Measurements from ENCODE around the gene CELF1. TPM values are rescaled to one million over a fixed set of nuclear protein-coding genes. Genes with fewer than 3 reads are reported as not detected.

CELF1 gene
- total RNA-seq, 1 experiment from 2014 or later: 157 TPM

- no TSS peak for BruUV-seq (replicated peaks)
- Mint-ChIP-seq H3K36me3 (ENCODE audit: insufficient read depth, unreplicated experiment) (no peaks in the 10 kb centered on the region), H3K9me3 (ENCODE audit: low read depth, unreplicated experiment) (no peaks in the 10 kb centered on the region), H3K4me3 (ENCODE audit: low read depth, unreplicated experiment) (no peak overlapping the region), H3K27ac (ENCODE audit: unreplicated experiment) (no peak overlapping the region), H3K27me3 (ENCODE audit: unreplicated experiment) (no peaks in the 10 kb centered on the region), H3K4me1 (ENCODE audit: low read depth, unreplicated experiment) (no peaks in the 10 kb centered on the region)
- CTCF ChIA-PET: no interaction called here
- intact Hi-C loops (cut with micrococcal nuclease; ENCODE audit: unreplicated experiment): no loop called here
- TF ChIP-seq CTCF (IDR thresholded peaks at IDR 0.05; ENCODE audit: unreplicated experiment): no peak
- no peak for DNase-seq
Measured at GRCh38 chr11:47435687-47436086, 117.2 kb downstream of the CELF1 start.

- Mint-ChIP-seq H3K4me1 (ENCODE audit: low read depth, unreplicated experiment) (no peaks in the 10 kb centered on the region), H3K27ac (ENCODE audit: unreplicated experiment) (no peak overlapping the region), H3K9me3 (ENCODE audit: low read depth, unreplicated experiment) (no peaks in the 10 kb centered on the region), H3K27me3 (ENCODE audit: unreplicated experiment) (no peaks in the 10 kb centered on the region), H3K36me3 (ENCODE audit: insufficient read depth, unreplicated experiment) (no peaks in the 10 kb centered on the region), H3K4me3 (ENCODE audit: low read depth, unreplicated experiment) (no peak overlapping the region)
- no peak for DNase-seq
- CTCF ChIA-PET: no interaction called here
- intact Hi-C loops (cut with micrococcal nuclease; ENCODE audit: unreplicated experiment): no loop called here
- no peak for TF ChIP-seq CTCF (IDR thresholded peaks at IDR 0.05; ENCODE audit: unreplicated experiment)
- BruUV-seq (replicated peaks): no TSS peak
Measured at GRCh38 chr11:47434011-47434786, 118.7 kb downstream of the CELF1 start.

GRCh38 chr11:47433157-47433556, 119.8 kb downstream of the CELF1 start:
- no peak for DNase-seq
- intact Hi-C loops (cut with micrococcal nuclease; ENCODE audit: unreplicated experiment): no loop called here
- BruUV-seq (replicated peaks): no TSS peak

GRCh38 chr11:47431356-47432083, 121.4 kb downstream of the CELF1 start:
- Mint-ChIP-seq H3K9me3 (ENCODE audit: low read depth, unreplicated experiment) (no peaks in the 10 kb centered on the region), H3K27ac (ENCODE audit: unreplicated experiment) (no peak overlapping the region), H3K27me3 (ENCODE audit: unreplicated experiment) (no peaks in the 10 kb centered on the region), H3K4me1 (ENCODE audit: low read depth, unreplicated experiment) (no peaks in the 10 kb centered on the region), H3K36me3 (ENCODE audit: insufficient read depth, unreplicated experiment) (peaks cover 9% of the 10 kb centered on the region), H3K4me3 (ENCODE audit: low read depth, unreplicated experiment) (no peak overlapping the region)
- DNase-seq: no peak
- intact Hi-C loops (cut with micrococcal nuclease; ENCODE audit: unreplicated experiment): no loop called here
- BruUV-seq (replicated peaks): no TSS peak
- TF ChIP-seq CTCF (IDR thresholded peaks at IDR 0.05; ENCODE audit: unreplicated experiment): no peak
- CTCF ChIA-PET: no interaction called here

More at GRCh38 chr11:47433157-47433556, 119.8 kb downstream of the CELF1 start:
- no peak for TF ChIP-seq CTCF (IDR thresholded peaks at IDR 0.05; ENCODE audit: unreplicated experiment)
- CTCF ChIA-PET: interaction anchor here (0.6 kb wide), 1 partner anchor 21 kb away, joined by 3 read pairs; no protein-coding TSS in a partner anchor
- Mint-ChIP-seq H3K4me3 (ENCODE audit: low read depth, unreplicated experiment) (no peak overlapping the region), H3K27me3 (ENCODE audit: unreplicated experiment) (no peaks in the 10 kb centered on the region), H3K36me3 (ENCODE audit: insufficient read depth, unreplicated experiment) (no peaks in the 10 kb centered on the region), H3K4me1 (ENCODE audit: low read depth, unreplicated experiment) (no peaks in the 10 kb centered on the region), H3K9me3 (ENCODE audit: low read depth, unreplicated experiment) (no peaks in the 10 kb centered on the region), H3K27ac (ENCODE audit: unreplicated experiment) (no peak overlapping the region)

Data from Calu3 (cell line).